A549 (cell line): Measurements from ENCODE around the gene UGT1A5. TPM values are rescaled to one million over a fixed set of nuclear protein-coding genes. Genes with fewer than 3 reads are reported as not detected.

Experiments used
- ATAC-seq, 2 experiments: fragments of 200-7000 bp in 1 of 2; fragments of >200 bp in 1 of 2; cut with Nextera tagmentation in 1 of 2; cut with Tn5 transposase in 1 of 2; 3 replicates each; pipeline versions ENCODE4 v1.8.0 to v1.9.1; 2018 to 2020; ENCODE audit warnings: mild to moderate bottlenecking in 1 of 2, moderate library complexity in 1 of 2
- CTCF ChIA-PET: fragments of 300-600 bp; sonication (Branson Sonifier 250); formaldehyde crosslinking; extraction: SDS; loops from one replicate; lab custom pipeline; 2021; ENCODE audit warnings: antibody characterized with exemption, inconsistent platforms; lab: Yijun Ruan, JAX
- POLR2A ChIA-PET: fragments of 350-600 bp; formaldehyde crosslinking; extraction: SDS; loops from one replicate; lab custom pipeline; 2021; ENCODE audit warnings: antibody characterized with exemption, inconsistent platforms; lab: Yijun Ruan, JAX
- DNase-seq, 2 experiments: peaks; one replicate each; pipeline versions ENCODE4 v3.0.0 to v3.0.0-alpha.2; 2011 to 2016; ENCODE audit warnings: low read depth in 1 of 2, low spot score in 1 of 2
- FAIRE-seq: peaks from 2 replicates; lab custom pipeline; 2011; peaks lifted over from hg19 to GRCh38; lab: Jason Lieb, UNC
- H3K27ac ChIP-seq, 2 experiments: fragments of >200 bp; sonication (Bioruptor Twin); formaldehyde crosslinking; 3 replicates each; pipeline ENCODE4 v1.5.1; 2016 to 2017
- H3K4me1 ChIP-seq: fragments of >200 bp; sonication (Bioruptor Twin); formaldehyde crosslinking; 3 replicates; pipeline ENCODE4 v1.6.1; 2016
- H3K4me2 ChIP-seq: fragments of >200 bp; sonication (Bioruptor Twin); formaldehyde crosslinking; 3 replicates; pipeline ENCODE4 v1.6.1; 2016
- H3K4me3 ChIP-seq: fragments of >200 bp; sonication (Bioruptor Twin); formaldehyde crosslinking; 3 replicates; pipeline ENCODE4 v1.5.1; 2016
- H3K9me3 ChIP-seq: fragments of >200 bp; sonication (Bioruptor Twin); formaldehyde crosslinking; 3 replicates; pipeline ENCODE4 v1.6.1; 2016
- ATOH8 ChIP-seq: fragments of 250-450 bp; sonication (Bioruptor Pico); IDR thresholded peaks from 2 replicates; pipeline ENCODE4 v1.5.0; 2020; ENCODE audit warnings: low read depth, mild to moderate bottlenecking, moderate library complexity
- BCL3 ChIP-seq: fragments of >200 bp; sonication (Bioruptor Twin); formaldehyde crosslinking; IDR thresholded peaks from 3 replicates; pipeline ENCODE4 v1.6.1; 2016
- CBX8 ChIP-seq: fragments of 200-600 bp; sonication (generic); IDR thresholded peaks from 2 replicates; pipeline ENCODE4 v1.6.1; 2016
- CEBPB ChIP-seq, 2 experiments: fragments of >200 bp in 1 of 2; sonication (Bioruptor Twin) in 1 of 2; formaldehyde crosslinking in 1 of 2; IDR thresholded peaks; 2 replicates each; pipeline ENCODE4 v1.6.1; 2012 to 2016
- E2F6 ChIP-seq: IDR thresholded peaks from 2 replicates; pipeline ENCODE4 v1.6.1; 2012; ENCODE audit warnings: low read depth, borderline replicate concordance
- EHF ChIP-seq: fragments of 250-450 bp; sonication (Bioruptor Pico); IDR thresholded peaks from 2 replicates; pipeline ENCODE4 v1.5.0; 2020; ENCODE audit warnings: mild to moderate bottlenecking
- HES2 ChIP-seq: fragments of >200 bp; sonication (Bioruptor Twin); formaldehyde crosslinking; IDR thresholded peaks from 2 replicates; pipeline ENCODE4 v1.6.1; 2016
- HOXB5 ChIP-seq: fragments of 250-450 bp; sonication (Bioruptor Pico); IDR thresholded peaks from 2 replicates; pipeline ENCODE4 v1.5.0; 2020; ENCODE audit warnings: mild to moderate bottlenecking, moderate library complexity
- KDM1A ChIP-seq: fragments of 200-600 bp; sonication (generic); IDR thresholded peaks from 2 replicates; pipeline ENCODE4 v1.6.1; 2016; ENCODE audit warnings: low read depth, mild to moderate bottlenecking
- KDM5A ChIP-seq: fragments of 200-600 bp; sonication (generic); IDR thresholded peaks from 2 replicates; pipeline ENCODE4 v1.6.1; 2016; ENCODE audit warnings: antibody characterized with exemption, mild to moderate bottlenecking
- MAZ ChIP-seq: fragments of 150-350 bp; IDR thresholded peaks from 2 replicates; pipeline ENCODE4 v1.6.1; 2014; ENCODE audit warnings: antibody characterized with exemption, low read depth, low read length, borderline replicate concordance
- MYC ChIP-seq: IDR thresholded peaks from 2 replicates; pipeline ENCODE4 v1.6.1; 2012; ENCODE audit warnings: mild to moderate bottlenecking, inconsistent platforms, low read length, improper control_type of control experiment, borderline replicate concordance
- NR3C1 ChIP-seq: fragments of >200 bp; sonication (Bioruptor Twin); formaldehyde crosslinking; IDR thresholded peaks from 3 replicates; pipeline ENCODE4 v1.6.1; 2017
- PBX3 ChIP-seq: IDR thresholded peaks from 2 replicates; pipeline ENCODE4 v1.6.1; 2012
- PHF8 ChIP-seq: fragments of 200-600 bp; sonication (generic); IDR thresholded peaks from 2 replicates; pipeline ENCODE4 v1.6.1; 2016; ENCODE audit warnings: low read depth, mild to moderate bottlenecking, antibody characterized with exemption, moderate library complexity, borderline replicate concordance
- POLR2A ChIP-seq: IDR thresholded peaks from 2 replicates; pipeline ENCODE4 v1.6.1; 2012; ENCODE audit warnings: mild to moderate bottlenecking, low read length
- RARB ChIP-seq: fragments of 250-450 bp; sonication (Bioruptor Pico); IDR thresholded peaks from 2 replicates; pipeline ENCODE4 v1.8.0; 2021; ENCODE audit warnings: mild to moderate bottlenecking, moderate library complexity
- RCOR1 ChIP-seq: fragments of 150-350 bp; IDR thresholded peaks from 2 replicates; pipeline ENCODE4 v1.6.1; 2014; ENCODE audit warnings: antibody characterized with exemption, low read length, low read depth
- RFX5 ChIP-seq: fragments of 450-650 bp; IDR thresholded peaks from 2 replicates; pipeline ENCODE4 v1.7.1; 2014; ENCODE audit warnings: antibody characterized with exemption, mild to moderate bottlenecking, moderate library complexity
- RNF2 ChIP-seq: fragments of 200-600 bp; sonication (generic); IDR thresholded peaks from 2 replicates; pipeline ENCODE4 v1.6.1; 2016; ENCODE audit warnings: low read depth, mild to moderate bottlenecking, antibody characterized with exemption, moderate library complexity, borderline replicate concordance
- SMC3 ChIP-seq: fragments of >200 bp; sonication (Bioruptor Twin); formaldehyde crosslinking; IDR thresholded peaks from 3 replicates; pipeline ENCODE4 v1.6.1; 2018; ENCODE audit warnings: inconsistent platforms
- USF2 ChIP-seq: fragments of 450-650 bp; IDR thresholded peaks from 2 replicates; pipeline ENCODE4 v1.6.1; 2014; ENCODE audit warnings: antibody characterized with exemption
- ZC3H11A ChIP-seq: fragments of 450-650 bp; IDR thresholded peaks from 2 replicates; pipeline ENCODE4 v1.6.1; 2014; ENCODE audit warnings: antibody characterized with exemption, mild to moderate bottlenecking
- WGBS: methylation state at CpG from one replicate; pipeline ENCODE4 v1.1.6; 2017; ENCODE audit errors: missing lambda C conversion rate; 5-methylcytosine and 5-hydroxymethylcytosine counted together
- polyA plus RNA-seq, 4 experiments: library from polyadenylated mRNA; depleted of rRNA in 3 of 4; stranded (reverse); fragments of >200 nt; fragmentation: RNase III in 1 of 4; extraction: RNeasy Plus Mini Kit Qiagen cat#74134 plus additional on column Dnase treatment in 1 of 4; gene quantifications; 2 replicates in 3 of 4; 3 replicates in 1 of 4; pipeline ENCODE4 v1.2.3, GENCODE V29; 2011 to 2017

Gene UGT1A5
- polyA plus RNA-seq, 2 of the 4 experiments (the other 2 are of a cell fraction), result 0.05 TPM; not detected in 1

- TF ChIP-seq MAZ (no peak), BCL3 (peak; percentile 92; the same call in 2 of the 3 replicates), SMC3 (peak; percentile 40), E2F6 (no peak; the same call in 1 of the 2 replicates), KDM5A (no peak)
Measured at GRCh38 chr2:233756429-233757081, 43.8 kb downstream of the UGT1A5 start (continued).

- no peak overlapping the region for H3K4me3 ChIP-seq
- ATAC-seq, result no peak
- CTCF ChIA-PET, result interaction anchor here (1.6 kb wide), 1 partner anchor 75 kb away, joined by 5 read pairs; no protein-coding TSS in a partner anchor
- no peak for FAIRE-seq
- POLR2A ChIA-PET, result interaction anchor here (1.0 kb wide), 1 partner anchor 75 kb away, joined by 3 read pairs; no protein-coding TSS in a partner anchor
- H3K4me2 ChIP-seq, result peak overlapping the region; percentile 57; the same call in 2 of the 3 replicates
- no peak for DNase-seq
- peak overlapping the region; percentile 91 to 94 for H3K27ac ChIP-seq
- H3K4me1 ChIP-seq, result peaks cover 46% of the 10 kb centered on the region
- TF ChIP-seq USF2, result no peak
- TF ChIP-seq PHF8, result no peak
- TF ChIP-seq NR3C1, result no peak
- no peak for TF ChIP-seq POLR2A
- no peak for TF ChIP-seq RCOR1
- TF ChIP-seq KDM1A, result no peak
- TF ChIP-seq MAZ, result no peak
- TF ChIP-seq HOXB5 (CRISPR knock-in tag), result no peak
- peaks cover 24% of the 10 kb centered on the region for H3K9me3 ChIP-seq
Measured at GRCh38 chr2:233758141-233758540, 45.4 kb downstream of the UGT1A5 start.

- DNase-seq (no peak), FAIRE-seq (no peak), ATAC-seq (no peak)
- TF ChIP-seq RNF2, result no peak
- no peak for TF ChIP-seq CBX8
- no peak for TF ChIP-seq ATOH8 (CRISPR knock-in tag)
- no peak for TF ChIP-seq MYC
- POLR2A ChIA-PET, result no interaction called here
- peaks cover 17% of the 10 kb centered on the region; the same call in 2 of the 3 replicates for H3K9me3 ChIP-seq
- WGBS, result 97% methylated on average over 2 of the region's 2 CpGs
- peak overlapping the region; percentile 91 to 94 for H3K27ac ChIP-seq
- H3K4me1 ChIP-seq, result peaks cover 53% of the 10 kb centered on the region
- H3K4me3 ChIP-seq, result no peak overlapping the region
- CTCF ChIA-PET, result interaction anchor here (1.1 to 2.5 kb wide), 2 partner anchors 22 to 74 kb away, joined by 3 to 9 read pairs; no protein-coding TSS in a partner anchor
- H3K4me2 ChIP-seq, result no peak overlapping the region
Measured at GRCh38 chr2:233758849-233759248, 46.1 kb downstream of the UGT1A5 start.

GRCh38 chr2:233760043-233760442 lies 47.3 kb downstream of the UGT1A5 start, which contains the start of gene UGT1A1:
Gene UGT1A1 (plus strand): TSS chr2:233760270. CDS start chr2:233760288, 18 bp downstream.
- WGBS, result 90% methylated on average over 6 of the region's 6 CpGs
- no peak for TF ChIP-seq ATOH8 (CRISPR knock-in tag)
- TF ChIP-seq RARB (CRISPR knock-in tag), result no peak
- TF ChIP-seq PBX3, result no peak
- no peak for TF ChIP-seq CEBPB (IDR thresholded peaks at IDR 0.05)
- TF ChIP-seq RFX5, result no peak
- TF ChIP-seq HES2, result no peak
- TF ChIP-seq ZC3H11A, result no peak
- TF ChIP-seq EHF (CRISPR knock-in tag), result no peak
- no peak for TF ChIP-seq PHF8
- Histone ChIP-seq H3K4me2 (no peak within 1 kb of the TSS), H3K4me1 (peaks cover 65% of the 10 kb centered on the region), H3K4me3 (no peak within 1 kb of the TSS), H3K9me3 (peaks cover 12% of the 10 kb centered on the region; the same call in 2 of the 3 replicates), H3K27ac (peak within 1 kb of the TSS; percentile 91 to 94)
- ATAC-seq, result no peak
- FAIRE-seq, result no peak
- POLR2A ChIA-PET, result no interaction called here
- CTCF ChIA-PET, result interaction anchor here (0.6 to 2.5 kb wide), 3 partner anchors 14 to 73 kb away, joined by 3 to 9 read pairs (median 3); no protein-coding TSS in a partner anchor
- no peak for DNase-seq
